Measurements from ENCODE around the gene AIF1.

The AIF1 gene

GRCh38 chr6:31621320-31621939 lies 6.4 kb downstream of the AIF1 start:
- no peak for DNase-seq

GRCh38 chr6:31621991-31622390 lies 7.0 kb downstream of the AIF1 start:
- DNase-seq = no peak

GRCh38 chr6:31622684-31623091 lies 7.7 kb downstream of the AIF1 start:
- DNase-seq = no peak

- no peak for DNase-seq
These were observed 9.0 kb downstream of the AIF1 start for GRCh38 chr6:31624070-31624469.

GRCh38 chr6:31626952-31627351 lies 11.9 kb downstream of the AIF1 start:
- no peak for DNase-seq

- DNase-seq = no peak
These were observed 12.8 kb downstream of the AIF1 start for GRCh38 chr6:31627690-31628287.

GRCh38 chr6:31629014-31629413 lies 14.0 kb downstream of the AIF1 start:
- no peak for DNase-seq

GRCh38 chr6:31630177-31630934 lies 15.3 kb downstream of the AIF1 start:
- no peak for DNase-seq

- DNase-seq = no peak
These were observed 16.2 kb downstream of the AIF1 start for GRCh38 chr6:31631209-31631608.

- DNase-seq = no peak
These were observed 16.7 kb downstream of the AIF1 start for GRCh38 chr6:31631681-31632278.

GRCh38 chr6:31632279-31632946 lies 17.4 kb downstream of the AIF1 start:
- DNase-seq = no peak

- DNase-seq = no peak
These were observed 18.4 kb downstream of the AIF1 start for GRCh38 chr6:31633447-31633846.

- no peak for DNase-seq
These were observed 19.1 kb downstream of the AIF1 start for GRCh38 chr6:31634131-31634530.

- DNase-seq = no peak
These were observed 20.0 kb downstream of the AIF1 start for GRCh38 chr6:31634969-31635575.

GRCh38 chr6:31636698-31637596 lies 21.9 kb downstream of the AIF1 start:
- no peak for DNase-seq

- no peak for DNase-seq
These were observed 24.0 kb downstream of the AIF1 start for GRCh38 chr6:31639043-31639442.

GRCh38 chr6:31639449-31639861 lies 24.4 kb downstream of the AIF1 start:
- DNase-seq = no peak

GRCh38 chr6:31640612-31641011 lies 25.6 kb downstream of the AIF1 start:
- no peak for DNase-seq

- DNase-seq = no peak
These were observed 26.3 kb downstream of the AIF1 start for GRCh38 chr6:31641370-31641769.

GRCh38 chr6:31642798-31643570 lies 27.9 kb downstream of the AIF1 start:
- no peak for DNase-seq
